ENCODE results near the gene MTCP1.
A peak's percentile ranks its signal among the peaks of the same experiment; 100 is the strongest.

Gene MTCP1

GRCh38 chrX:155094468-155095061 lies 23.6 kb upstream of the MTCP1 start:
- no peak for DNase-seq (ENCODE audit: extremely low read depth, low read depth)
- peak; percentile 43 for TF ChIP-seq CTCF (IDR thresholded peaks at IDR 0.05; ENCODE audit: low read depth, low read length, missing control alignments)
- H3K4me3 ChIP-seq (replicated peaks; ENCODE audit: low read depth, low read length): no peak overlapping the region

- H3K4me3 ChIP-seq (replicated peaks; ENCODE audit: low read depth, low read length): no peak overlapping the region
- no peak for TF ChIP-seq CTCF (IDR thresholded peaks at IDR 0.05; ENCODE audit: low read depth, low read length, missing control alignments)
- no peak for DNase-seq (ENCODE audit: extremely low read depth, low read depth)
Observed at GRCh38 chrX:155086961-155087735, 16.2 kb upstream of the MTCP1 start.

- no peak overlapping the region for H3K4me3 ChIP-seq (replicated peaks; ENCODE audit: low read depth, low read length)
- TF ChIP-seq CTCF (IDR thresholded peaks at IDR 0.05; ENCODE audit: low read depth, low read length, missing control alignments): peak; percentile 29
- no peak for DNase-seq (ENCODE audit: extremely low read depth, low read depth)
Observed at GRCh38 chrX:155086202-155086840, 15.4 kb upstream of the MTCP1 start.

- no peak for TF ChIP-seq CTCF (IDR thresholded peaks at IDR 0.05; ENCODE audit: low read depth, low read length, missing control alignments)
- DNase-seq (ENCODE audit: extremely low read depth, low read depth): no peak
- H3K4me3 ChIP-seq (replicated peaks; ENCODE audit: low read depth, low read length): peak overlapping the region; percentile 75
Observed at GRCh38 chrX:155071694-155072280, 851 bp upstream of the MTCP1 start.

- peak overlapping the region; percentile 60 for H3K4me3 ChIP-seq (replicated peaks; ENCODE audit: low read depth, low read length)
- no peak for TF ChIP-seq CTCF (IDR thresholded peaks at IDR 0.05; ENCODE audit: low read depth, low read length, missing control alignments)
- no peak for DNase-seq (ENCODE audit: extremely low read depth, low read depth)
Observed at GRCh38 chrX:155070663-155070974, 317 bp downstream of the MTCP1 start.

GRCh38 chrX:155070038-155070437 lies 898 bp downstream of the MTCP1 start:
- DNase-seq (ENCODE audit: extremely low read depth, low read depth): no peak
- no peak for TF ChIP-seq CTCF (IDR thresholded peaks at IDR 0.05; ENCODE audit: low read depth, low read length, missing control alignments)
- H3K4me3 ChIP-seq (replicated peaks; ENCODE audit: low read depth, low read length): peak overlapping the region; percentile 60
